GM19025 (cell line): ENCODE results near the gene PSMA5.
"Not testable (repeated sequence)": the region's sequence is repeated elsewhere in the genome, so short reads cannot be mapped to it uniquely, and the experiment has no call there.

Experiments
- ATAC-seq: cut with Tn5 transposase; IDR thresholded peaks from one replicate; pipeline ENCODE4 v1.9.1; 2021; ENCODE audit warnings: mild to moderate bottlenecking, low read depth, moderate library complexity; ENCODE audit not compliant: unreplicated experiment

Gene PSMA5

DNA sequence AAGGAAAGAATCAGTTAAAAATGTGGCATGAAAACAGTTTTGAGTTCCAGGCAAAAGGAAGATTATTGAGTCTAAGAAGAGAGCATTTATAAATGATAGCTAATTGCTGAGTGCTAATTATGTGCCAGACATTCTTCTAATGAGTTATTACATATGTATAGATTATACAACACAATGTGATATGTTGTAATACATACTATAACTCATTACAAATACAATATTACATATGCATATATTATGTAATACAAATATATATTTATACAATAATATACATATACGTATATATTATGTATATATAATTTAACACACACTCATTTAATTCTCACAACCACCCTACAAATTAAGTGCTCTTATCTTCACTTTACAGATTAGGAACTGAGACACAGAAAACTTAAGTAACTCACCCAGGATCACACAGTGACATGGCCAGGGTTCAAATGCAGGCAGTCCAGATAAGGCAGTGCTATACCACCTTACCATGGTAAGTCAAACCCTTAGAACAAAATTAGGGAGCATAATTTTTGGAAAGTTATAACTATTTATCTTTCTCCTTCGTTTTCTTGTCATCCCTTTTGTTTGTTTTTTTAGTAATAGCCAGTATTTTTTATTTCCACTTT is 32.5 kb downstream of the PSMA5 start:
- ATAC-seq, result no peak

DNA sequence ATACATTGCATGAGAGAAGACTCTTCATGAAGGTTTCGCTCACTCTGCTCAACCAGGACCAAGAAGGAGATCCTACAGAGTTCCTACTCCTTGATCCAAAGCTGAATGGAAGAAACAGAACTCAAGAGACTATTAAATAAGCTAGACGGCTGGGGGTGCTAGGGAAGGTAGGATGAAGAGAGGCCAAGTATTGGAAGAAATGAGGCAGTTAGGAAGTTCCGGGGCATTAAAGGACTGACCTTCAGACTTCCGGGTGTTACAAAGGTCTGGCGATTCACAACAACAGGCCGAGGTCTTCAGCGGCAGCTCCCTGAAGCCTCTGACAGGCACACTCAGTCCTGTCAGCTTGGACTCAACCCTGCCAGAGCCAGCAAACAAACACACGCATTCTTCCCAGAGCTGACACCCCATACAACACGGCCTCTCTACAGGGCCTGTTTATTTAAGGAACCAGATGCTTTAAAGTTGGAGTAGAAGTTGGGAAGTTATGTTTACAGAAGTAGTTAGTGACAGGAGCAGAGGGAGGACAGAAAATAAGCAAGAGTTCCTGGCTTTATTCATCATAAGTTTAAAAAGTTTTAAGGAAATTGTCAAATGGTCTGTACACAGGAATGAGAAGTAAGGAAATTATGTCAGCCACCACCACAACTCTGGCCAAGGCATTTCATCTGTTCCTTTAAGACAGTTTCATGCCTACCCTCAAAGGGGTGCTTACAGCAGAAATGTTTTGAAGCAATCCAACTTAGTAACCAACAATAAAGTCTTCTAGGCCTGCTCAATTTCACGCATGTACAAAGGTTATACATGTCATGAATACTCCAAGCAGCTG is 33.2 kb downstream of the PSMA5 start:
- ATAC-seq, result no peak

DNA sequence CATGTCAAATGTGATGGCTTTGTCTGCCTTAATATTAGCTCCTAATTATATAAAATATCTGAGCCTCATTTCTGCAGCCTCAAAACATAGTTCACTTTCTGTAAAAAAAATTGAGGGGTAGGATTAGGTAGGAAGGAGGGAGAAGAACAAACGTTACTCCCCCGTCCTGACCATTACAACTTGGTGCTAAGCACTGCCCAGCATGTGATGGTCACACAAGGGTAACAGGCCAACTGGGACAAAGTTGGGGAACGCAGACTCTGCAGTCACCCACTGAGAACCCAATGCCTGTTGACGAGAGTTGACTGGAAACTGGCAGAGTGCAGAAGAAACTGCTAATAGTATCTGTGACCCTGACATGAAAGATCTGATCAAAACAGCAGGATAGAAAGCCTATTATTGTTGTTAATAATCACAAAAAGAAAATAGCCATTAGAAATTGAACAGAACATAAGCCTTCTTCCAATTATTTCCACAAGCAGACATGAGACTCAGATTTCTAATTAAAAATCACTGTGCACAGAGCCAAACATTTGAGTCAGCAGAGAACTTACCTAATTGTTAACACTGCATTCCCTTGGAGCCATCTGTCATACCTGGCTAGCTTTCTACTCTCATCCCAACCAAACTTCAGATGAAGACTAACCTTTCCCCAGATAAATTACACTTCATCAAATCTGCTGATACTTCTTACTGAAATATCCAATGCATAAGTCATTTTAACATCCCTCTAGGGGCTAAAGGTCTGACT is 34.0 kb downstream of the PSMA5 start:
- no peak for ATAC-seq

DNA sequence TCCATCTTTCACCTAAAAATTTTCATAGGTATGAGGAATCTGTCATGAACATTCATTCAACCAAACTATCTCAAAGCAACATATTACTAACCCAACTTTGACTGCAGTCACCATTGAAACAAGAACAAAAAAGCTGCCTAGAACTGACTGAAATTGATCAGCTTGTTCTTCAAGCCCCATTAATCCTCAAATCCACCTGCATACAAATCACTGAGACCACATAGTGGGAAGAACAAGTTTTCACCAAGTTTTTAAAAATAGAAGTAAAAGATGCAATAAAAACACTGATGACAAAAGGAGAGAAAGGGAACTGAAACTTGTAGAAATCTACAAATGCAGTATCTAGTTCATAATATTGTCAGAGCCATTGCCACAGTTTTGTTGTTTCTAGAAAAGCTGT is 34.6 kb downstream of the PSMA5 start:
- ATAC-seq, result peak; percentile 76

GRCh38 chr1:109391157-109391556 is 35.1 kb downstream of the PSMA5 start:
- ATAC-seq, result no peak

GRCh38 chr1:109389638-109390341 is 36.5 kb downstream of the PSMA5 start:
- ATAC-seq, result no peak

DNA sequence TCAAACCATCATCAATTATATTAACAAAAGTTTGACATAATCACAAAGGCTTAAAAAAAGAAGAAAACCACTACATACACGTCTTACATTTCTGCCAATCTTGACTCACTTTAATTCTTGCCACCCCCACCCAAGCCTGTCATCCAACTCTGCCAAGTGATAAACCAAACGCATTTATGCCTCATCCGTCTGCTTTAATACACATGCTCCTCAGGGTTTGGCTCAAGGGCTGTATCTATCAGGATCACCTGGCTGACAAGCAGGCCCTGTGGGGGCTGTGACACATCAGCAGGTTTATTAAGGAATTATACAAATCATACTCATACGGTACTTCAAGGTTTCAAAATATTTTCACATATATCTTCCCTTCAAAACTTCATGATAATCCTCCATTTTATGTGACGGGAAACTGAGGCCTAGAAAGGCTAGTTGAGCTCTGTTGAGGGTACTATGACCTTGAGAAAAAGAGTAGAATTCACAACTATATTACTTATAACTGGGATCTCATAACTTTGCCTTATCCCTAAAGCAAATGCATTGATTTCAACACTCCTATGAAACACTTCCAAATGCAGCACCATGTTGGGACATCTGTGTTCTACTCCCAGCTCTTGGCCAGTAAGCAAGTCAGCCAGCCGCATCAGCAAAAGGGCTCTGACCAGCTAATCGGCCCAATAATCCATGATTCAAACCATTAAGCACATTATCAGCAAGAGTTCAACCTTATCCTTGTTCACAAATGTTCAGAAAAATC is 37.2 kb downstream of the PSMA5 start:
- no peak for ATAC-seq

GRCh38 chr1:109388208-109388711 is 38.0 kb downstream of the PSMA5 start:
- no peak for ATAC-seq

- ATAC-seq, result no peak
Measured at GRCh38 chr1:109386054-109386717, 40.1 kb downstream of the PSMA5 start.

DNA sequence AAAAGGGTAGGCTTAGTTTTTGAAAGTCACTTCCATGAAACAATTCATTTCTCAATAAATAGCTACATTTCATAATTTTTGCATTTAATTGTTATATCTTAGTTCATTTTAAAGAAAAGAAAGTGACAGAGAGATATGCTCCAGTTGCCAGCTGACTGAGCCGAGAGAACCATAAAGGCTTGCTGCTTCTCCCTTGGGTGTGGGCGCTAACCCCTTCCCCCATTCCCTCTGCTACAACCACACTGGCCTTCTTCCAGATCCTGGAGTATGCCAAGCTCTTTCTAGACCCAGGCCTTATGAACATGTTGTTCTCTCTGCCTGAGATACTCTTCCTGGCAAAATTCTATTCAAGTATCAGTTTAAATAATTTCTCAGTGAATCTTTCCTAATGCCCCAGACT is 40.8 kb downstream of the PSMA5 start:
- ATAC-seq, result no peak

- no peak for ATAC-seq
Measured at GRCh38 chr1:109383854-109384253, 42.4 kb downstream of the PSMA5 start.

- no peak for ATAC-seq
Measured at GRCh38 chr1:109383087-109383779, 43.0 kb downstream of the PSMA5 start.

GRCh38 chr1:109381573-109381972 is 44.7 kb downstream of the PSMA5 start:
- no peak for ATAC-seq

DNA sequence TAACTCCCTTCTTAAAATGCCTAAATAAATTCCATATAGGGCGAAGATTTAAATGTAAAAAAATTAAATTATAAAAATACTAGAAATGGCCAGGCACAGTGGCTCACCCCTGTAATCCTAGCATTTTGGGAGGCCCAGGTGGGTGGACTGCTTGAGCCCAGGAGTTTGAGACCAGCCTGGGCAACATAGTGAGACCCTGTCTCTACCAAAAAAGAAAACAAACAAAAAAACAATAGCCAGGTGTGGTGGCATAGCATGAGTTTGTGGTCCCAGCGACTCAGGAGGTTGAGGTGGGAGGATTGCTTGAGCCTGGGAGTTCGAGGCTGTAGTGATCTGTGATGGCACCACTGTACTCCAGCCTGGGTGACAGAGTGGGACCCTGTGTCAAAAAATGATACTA is 46.3 kb downstream of the PSMA5 start:
- ATAC-seq, result no peak

- ATAC-seq, result no peak
Measured at GRCh38 chr1:109379422-109379821, 46.8 kb downstream of the PSMA5 start.

DNA sequence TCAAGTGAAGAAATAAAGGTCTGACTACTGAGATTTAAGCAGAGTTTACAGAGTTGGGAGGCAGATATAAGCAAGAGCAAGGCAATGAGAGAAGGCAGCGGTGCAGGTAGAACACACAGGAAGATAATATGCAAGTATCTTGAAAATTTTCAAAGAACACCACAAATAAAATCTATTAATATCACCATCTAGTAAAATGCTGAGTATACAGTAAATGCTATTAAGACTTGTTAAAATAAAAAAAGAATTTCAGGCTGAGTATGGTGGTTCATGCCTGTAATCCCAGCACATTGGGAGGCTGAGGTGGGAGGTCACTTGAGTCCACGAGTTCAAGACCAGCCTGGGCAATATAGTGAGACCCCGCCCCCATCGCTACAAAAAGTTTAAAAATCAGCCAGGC is 48.5 kb downstream of the PSMA5 start:
- no peak for ATAC-seq

GRCh38 chr1:109373696-109374095 is 52.6 kb downstream of the PSMA5 start:
- not testable (repeated sequence) for ATAC-seq

DNA sequence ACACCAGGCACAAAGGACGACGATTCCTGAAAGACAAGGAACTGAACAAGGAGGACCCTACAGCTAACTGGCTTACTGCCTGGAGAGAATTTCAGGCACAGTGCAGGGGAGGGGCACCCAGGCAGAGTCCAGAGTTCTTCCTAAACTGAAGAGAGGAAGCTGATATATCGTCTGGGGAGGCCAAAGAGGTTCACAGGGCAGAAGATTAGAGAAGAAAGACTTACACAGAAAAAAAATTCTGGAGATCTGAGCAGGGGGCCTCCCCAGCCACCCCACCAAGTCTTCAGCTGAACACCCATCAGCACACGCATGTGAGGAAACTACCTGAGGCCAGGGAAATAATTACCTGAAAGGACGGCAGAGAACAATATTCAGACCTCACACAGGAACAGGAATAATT is 53.1 kb downstream of the PSMA5 start:
- ATAC-seq, result no peak

DNA sequence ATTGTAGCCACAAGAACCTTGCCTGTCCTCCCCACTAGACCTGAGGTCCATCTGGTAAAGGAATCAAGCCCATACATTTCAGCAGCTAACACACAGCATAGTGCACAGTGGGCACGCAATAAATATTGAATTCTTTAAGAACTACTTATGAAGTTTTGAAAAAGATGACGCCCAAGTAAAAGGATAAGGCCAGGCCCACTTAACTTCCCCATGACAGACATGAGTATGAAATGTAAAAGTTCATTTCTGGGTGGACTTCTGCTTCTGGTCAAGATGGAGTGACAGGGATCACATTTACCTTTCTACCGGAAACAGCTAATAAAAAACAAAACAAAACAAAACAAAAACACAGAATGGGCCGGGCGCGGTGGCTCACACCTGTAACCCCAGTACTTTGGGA is 54.0 kb downstream of the PSMA5 start:
- ATAC-seq, result no peak
